OCI-LY1 (cell line): ENCODE results near the gene RAB39B.

Experiments used
- EZH2 ChIP-seq: fragments of 200-600 bp; sonication (generic), shearing (Covaris generic); IDR thresholded peaks from 2 replicates; pipeline ENCODE4 v1.8.0; 2017; ENCODE audit warnings: borderline replicate concordance, mixed run types, mild to moderate bottlenecking, antibody characterized with exemption, low read length, moderate library complexity, mixed read lengths
- TF ChIP-seq, protein P1 (sequence below): fragments of 200-600 bp; sonication (generic), shearing (Covaris generic); IDR thresholded peaks from 2 replicates; pipeline ENCODE4 v1.5.1; 2017; ENCODE audit warnings: mild to moderate bottlenecking, antibody characterized with exemption, low read length, moderate library complexity, mixed read lengths

- TF ChIP-seq, protein P1, sequence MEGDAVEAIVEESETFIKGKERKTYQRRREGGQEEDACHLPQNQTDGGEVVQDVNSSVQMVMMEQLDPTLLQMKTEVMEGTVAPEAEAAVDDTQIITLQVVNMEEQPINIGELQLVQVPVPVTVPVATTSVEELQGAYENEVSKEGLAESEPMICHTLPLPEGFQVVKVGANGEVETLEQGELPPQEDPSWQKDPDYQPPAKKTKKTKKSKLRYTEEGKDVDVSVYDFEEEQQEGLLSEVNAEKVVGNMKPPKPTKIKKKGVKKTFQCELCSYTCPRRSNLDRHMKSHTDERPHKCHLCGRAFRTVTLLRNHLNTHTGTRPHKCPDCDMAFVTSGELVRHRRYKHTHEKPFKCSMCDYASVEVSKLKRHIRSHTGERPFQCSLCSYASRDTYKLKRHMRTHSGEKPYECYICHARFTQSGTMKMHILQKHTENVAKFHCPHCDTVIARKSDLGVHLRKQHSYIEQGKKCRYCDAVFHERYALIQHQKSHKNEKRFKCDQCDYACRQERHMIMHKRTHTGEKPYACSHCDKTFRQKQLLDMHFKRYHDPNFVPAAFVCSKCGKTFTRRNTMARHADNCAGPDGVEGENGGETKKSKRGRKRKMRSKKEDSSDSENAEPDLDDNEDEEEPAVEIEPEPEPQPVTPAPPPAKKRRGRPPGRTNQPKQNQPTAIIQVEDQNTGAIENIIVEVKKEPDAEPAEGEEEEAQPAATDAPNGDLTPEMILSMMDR: no peak
- no peak for TF ChIP-seq EZH2
These were observed 16.8 kb downstream of the RAB39B start for GRCh38 chrX:155247497-155247896.
